Lung (tissue), 12 donors: ENCODE measurements around the gene TCHHL1. TPM values are rescaled to one million over a fixed set of nuclear protein-coding genes. Genes with fewer than 3 reads are reported as not detected.

Source experiments
- ATAC-seq: fragments of 200-7000 bp; cut with Tn5 transposase; one replicate; pipeline ENCODE4 v1.9.1; 2020; ENCODE audit warnings: moderate number of reproducible peaks; ENCODE audit not compliant: insufficient read depth, low FRiP score
- DNase-seq, 3 donors: peaks; one replicate each; pipeline ENCODE4 v3.0.0-alpha.2; 2013 to 2017
- H3K27ac ChIP-seq, 2 donors: one replicate each; pipeline ENCODE4 v1.5.1; 2013; ENCODE audit warnings: mild to moderate bottlenecking in 2 of 2, moderate library complexity in 2 of 2, control low read depth in 1 of 2, inconsistent platforms in 1 of 2, low read depth in 1 of 2, low read length in 1 of 2
- H3K27me3 ChIP-seq, 3 donors: one replicate each; pipeline ENCODE4 v1.5.1; 2013; ENCODE audit warnings: low read length in 2 of 3; ENCODE audit not compliant: control insufficient read depth in 3 of 3, insufficient read depth in 3 of 3
- H3K36me3 ChIP-seq, 4 donors: one replicate each; pipeline ENCODE4 v1.5.1; 2013; ENCODE audit warnings: low read length in 4 of 4, mild to moderate bottlenecking in 1 of 4, moderate library complexity in 1 of 4; ENCODE audit not compliant: control insufficient read depth in 4 of 4, insufficient read depth in 4 of 4
- H3K4me1 ChIP-seq, 5 donors: one replicate each; pipeline ENCODE4 v1.5.1; 2013; ENCODE audit warnings: low read length in 5 of 5, mild to moderate bottlenecking in 2 of 5, moderate library complexity in 1 of 5; ENCODE audit not compliant: control insufficient read depth in 5 of 5, insufficient read depth in 5 of 5
- H3K4me3 ChIP-seq: one replicate; pipeline ENCODE4 v1.5.1; 2013; ENCODE audit warnings: mild to moderate bottlenecking, control low read depth, moderate library complexity
- H3K9ac ChIP-seq, 2 donors: one replicate each; pipeline ENCODE4 v1.5.1; 2013; ENCODE audit warnings: low read length in 2 of 2, control low read depth in 1 of 2; ENCODE audit not compliant: insufficient read depth in 1 of 2
- H3K9me3 ChIP-seq, 4 donors: one replicate each; pipeline ENCODE4 v1.5.1; 2013; ENCODE audit warnings: low read length in 3 of 4, mild to moderate bottlenecking in 1 of 4, moderate library complexity in 1 of 4; ENCODE audit not compliant: control insufficient read depth in 4 of 4, insufficient read depth in 3 of 4
- WGBS, 2 donors: extraction: QIAGEN DNeasy Blood & Tissue Kit; methylation state at CpG; one replicate each; pipeline ENCODE4 v1.1.7; 2013; 5-methylcytosine and 5-hydroxymethylcytosine counted together
- polyA plus RNA-seq, 2 donors: library from polyadenylated mRNA; stranded (reverse); fragments of 200-250 nt; gene quantifications; one replicate each; pipeline ENCODE4 v1.2.1, GENCODE V29; 2013
- total RNA-seq, 2 donors: library from RNA; depleted of rRNA in 1 of 2; stranded (reverse); fragments of >200 nt in 1 of 2; gene quantifications; one replicate each; pipeline ENCODE4 v1.2.1, GENCODE V29; 2014 to 2021
- TF ChIP-seq, protein P1 (sequence below): IDR thresholded peaks from 2 replicates; pipeline ENCODE4 v1.5.1; 2012; ENCODE audit warnings: mild to moderate bottlenecking; ENCODE audit errors: control extremely low read depth, extremely low read depth
- donor health status: control.
- donor health status: control.
- donor health status: Bipolar disorder and iron deficiency.
- donor health status: healthy.
- donor health status: DM: yes; HTN: yes; CAD: no.

TCHHL1 gene
- total and polyA plus RNA-seq, 4 donors, result not detected

DNA sequence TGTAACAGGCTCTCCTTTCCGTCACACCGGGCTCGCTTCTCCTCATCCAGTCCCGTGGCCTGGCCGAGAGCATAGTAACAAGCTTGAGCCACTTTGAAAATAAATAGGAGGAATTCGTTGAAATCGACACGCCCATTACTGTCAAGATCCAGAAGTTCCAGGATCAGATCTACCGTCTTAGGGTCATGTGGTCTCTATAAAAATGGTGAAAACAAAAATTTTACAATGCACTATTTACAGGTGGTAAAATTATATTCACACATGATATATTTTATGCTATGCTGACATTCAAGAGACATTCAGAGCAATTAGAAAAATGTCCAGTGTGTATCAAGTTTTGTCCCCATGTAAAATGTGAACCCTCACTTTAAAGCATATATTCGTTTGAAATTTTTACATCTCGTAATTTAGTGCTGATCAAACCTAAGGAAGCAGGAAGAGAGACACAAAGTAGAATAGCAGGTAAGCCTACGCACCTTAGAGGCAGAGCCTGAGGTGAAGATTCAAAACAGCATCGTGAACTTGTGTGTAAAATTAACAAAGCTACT lies 24.1 kb upstream of the TCHHL1 start:
- DNase-seq, result no peak
- peaks cover 0 to 38% (median 7%) of the 10 kb centered on the region in 5 donors for H3K4me1 ChIP-seq
- peaks cover 4 to 89% (median 69%) of the 10 kb centered on the region in 3 donors for H3K27me3 ChIP-seq
- no peaks in the 10 kb centered on the region for H3K36me3 ChIP-seq
- H3K9me3 ChIP-seq, result peaks cover 0 to 27% (median 3%) of the 10 kb centered on the region in 4 donors
- WGBS, 2 donors, result 24 to 26% methylated on average over 13 of the region's 13 CpGs
- no peak overlapping the region for H3K4me3 ChIP-seq
- TF ChIP-seq, protein P1, sequence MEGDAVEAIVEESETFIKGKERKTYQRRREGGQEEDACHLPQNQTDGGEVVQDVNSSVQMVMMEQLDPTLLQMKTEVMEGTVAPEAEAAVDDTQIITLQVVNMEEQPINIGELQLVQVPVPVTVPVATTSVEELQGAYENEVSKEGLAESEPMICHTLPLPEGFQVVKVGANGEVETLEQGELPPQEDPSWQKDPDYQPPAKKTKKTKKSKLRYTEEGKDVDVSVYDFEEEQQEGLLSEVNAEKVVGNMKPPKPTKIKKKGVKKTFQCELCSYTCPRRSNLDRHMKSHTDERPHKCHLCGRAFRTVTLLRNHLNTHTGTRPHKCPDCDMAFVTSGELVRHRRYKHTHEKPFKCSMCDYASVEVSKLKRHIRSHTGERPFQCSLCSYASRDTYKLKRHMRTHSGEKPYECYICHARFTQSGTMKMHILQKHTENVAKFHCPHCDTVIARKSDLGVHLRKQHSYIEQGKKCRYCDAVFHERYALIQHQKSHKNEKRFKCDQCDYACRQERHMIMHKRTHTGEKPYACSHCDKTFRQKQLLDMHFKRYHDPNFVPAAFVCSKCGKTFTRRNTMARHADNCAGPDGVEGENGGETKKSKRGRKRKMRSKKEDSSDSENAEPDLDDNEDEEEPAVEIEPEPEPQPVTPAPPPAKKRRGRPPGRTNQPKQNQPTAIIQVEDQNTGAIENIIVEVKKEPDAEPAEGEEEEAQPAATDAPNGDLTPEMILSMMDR, result no peak
- no peak overlapping the region for H3K27ac ChIP-seq
- H3K9ac ChIP-seq, result no peak overlapping the region
- ATAC-seq, result no peak

DNA sequence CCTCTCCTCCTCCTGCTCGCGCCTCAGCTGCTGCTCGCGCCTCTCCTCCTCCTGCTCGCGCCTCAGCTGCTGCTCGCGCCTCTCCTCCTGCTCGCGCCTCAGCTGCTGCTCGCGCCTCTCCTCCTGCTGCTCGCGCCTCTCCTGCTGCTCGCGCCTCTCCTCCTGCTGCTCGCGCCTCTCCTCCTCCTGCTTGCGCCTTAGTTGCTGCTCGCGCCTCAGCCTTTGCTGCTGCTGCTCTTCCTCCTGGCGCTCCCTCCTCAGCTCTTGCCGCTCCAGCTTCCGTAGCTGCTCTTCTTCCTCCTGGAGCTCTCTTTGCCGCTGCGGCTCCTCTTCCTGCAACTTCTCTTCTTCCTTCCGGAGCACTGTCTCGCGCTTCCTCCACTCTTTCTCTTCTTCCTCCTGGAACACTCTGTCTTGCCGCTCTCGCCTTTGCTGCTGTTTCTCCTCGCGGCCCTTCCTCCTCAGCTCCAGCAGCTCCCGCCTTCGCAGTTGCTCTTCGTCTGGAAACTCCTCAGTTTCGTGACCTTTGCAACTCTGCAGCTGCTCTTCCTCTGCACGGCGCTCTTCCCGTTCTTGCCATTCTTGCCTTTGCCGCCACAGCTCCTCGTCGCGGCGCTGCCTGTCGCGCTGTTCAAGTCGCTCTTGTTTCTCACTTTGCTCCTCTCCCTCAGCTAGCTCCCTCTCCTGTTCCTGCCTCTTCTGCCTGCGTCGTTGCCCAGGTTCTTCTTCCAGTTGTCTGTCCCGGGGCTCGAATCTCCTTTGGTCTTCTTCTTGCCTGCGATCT lies 23.4 kb upstream of the TCHHL1 start:
- Histone ChIP-seq H3K36me3 (no peaks in the 10 kb centered on the region), H3K9me3 (peaks cover 0 to 34% (median 3%) of the 10 kb centered on the region in 4 donors), H3K9ac (no peak overlapping the region), H3K27ac (no peak overlapping the region), H3K4me1 (peaks cover 0 to 43% (median 7%) of the 10 kb centered on the region in 5 donors), H3K27me3 (peaks cover 4 to 93% (median 76%) of the 10 kb centered on the region in 3 donors), H3K4me3 (no peak overlapping the region)
- 1 to 3% methylated on average over 53 of the region's 53 CpGs for WGBS, 2 donors
- ATAC-seq, result no peak
- DNase-seq, result peak; percentile 15 to 27 (median 24)
- TF ChIP-seq, protein P1, result no peak

- peaks cover 0 to 43% (median 7%) of the 10 kb centered on the region in 5 donors for H3K4me1 ChIP-seq
- no peaks in the 10 kb centered on the region for H3K36me3 ChIP-seq
- H3K27me3 ChIP-seq, result peaks cover 4 to 92% (median 78%) of the 10 kb centered on the region in 3 donors
- DNase-seq (peak; percentile 34 to 58 (median 52)), ATAC-seq (no peak)
- no peak overlapping the region for H3K9ac ChIP-seq
- WGBS, 2 donors, result 1 to 2% methylated on average over 44 of the region's 44 CpGs
- H3K9me3 ChIP-seq, result peaks cover 0 to 36% (median 3%) of the 10 kb centered on the region in 4 donors
- H3K4me3 ChIP-seq, result no peak overlapping the region
- no peak overlapping the region for H3K27ac ChIP-seq
- TF ChIP-seq, protein P1, result no peak
Measured at GRCh38 chr1:152111515-152111968, 22.7 kb upstream of the TCHHL1 start.
